ENCODE data around the gene RPS6KA2.

RPS6KA2 gene

GRCh38 chr6:166463359-166464067, 163.5 kb downstream of the RPS6KA2 start:
- no peak for DNase-seq (ENCODE audit: extremely low spot score, insufficient read length, low read depth)
- FAIRE-seq = no peak

DNA sequence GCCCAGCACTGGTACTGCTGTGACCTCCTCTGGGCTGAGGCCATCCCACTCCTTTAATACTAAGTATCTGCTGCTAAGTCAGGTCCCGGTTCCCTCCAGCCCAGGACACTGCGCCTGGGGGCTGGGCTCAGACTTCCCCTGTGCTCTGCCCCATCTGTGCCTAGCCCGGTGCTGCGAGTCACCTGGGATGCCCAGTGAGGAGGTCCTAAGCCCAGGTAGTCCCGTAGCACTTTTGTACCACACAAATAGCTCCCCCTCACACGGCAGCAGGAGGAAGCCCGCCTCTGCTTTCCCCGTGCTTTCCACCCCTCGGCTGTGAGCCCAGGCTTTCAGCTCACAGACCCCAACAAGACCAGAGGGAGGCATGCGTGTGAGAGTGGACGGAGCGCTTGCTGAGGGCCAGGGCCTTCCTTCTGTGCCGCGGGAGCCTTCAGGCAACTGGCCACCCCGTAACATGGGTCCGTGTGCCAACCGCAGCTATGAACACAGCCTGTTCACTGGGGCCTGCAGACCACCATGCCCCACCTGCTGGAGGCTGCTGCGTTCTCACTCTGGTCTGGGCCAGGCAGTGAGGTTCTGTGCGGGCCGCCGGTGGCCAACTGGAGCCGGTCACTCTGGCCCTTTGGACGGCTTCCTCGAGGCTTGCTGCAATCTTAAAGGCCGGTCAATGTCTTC, 164.5 kb downstream of the RPS6KA2 start:
- FAIRE-seq (no peak), DNase-seq (ENCODE audit: extremely low spot score, insufficient read length, low read depth) (no peak)

- DNase-seq (ENCODE audit: extremely low spot score, insufficient read length, low read depth) = no peak
- FAIRE-seq = no peak
Measured at GRCh38 chr6:166461821-166462460, 165.1 kb downstream of the RPS6KA2 start.

- DNase-seq (ENCODE audit: extremely low spot score, insufficient read length, low read depth) = no peak
Measured at GRCh38 chr6:166460473-166461437, 166.3 kb downstream of the RPS6KA2 start.

DNA sequence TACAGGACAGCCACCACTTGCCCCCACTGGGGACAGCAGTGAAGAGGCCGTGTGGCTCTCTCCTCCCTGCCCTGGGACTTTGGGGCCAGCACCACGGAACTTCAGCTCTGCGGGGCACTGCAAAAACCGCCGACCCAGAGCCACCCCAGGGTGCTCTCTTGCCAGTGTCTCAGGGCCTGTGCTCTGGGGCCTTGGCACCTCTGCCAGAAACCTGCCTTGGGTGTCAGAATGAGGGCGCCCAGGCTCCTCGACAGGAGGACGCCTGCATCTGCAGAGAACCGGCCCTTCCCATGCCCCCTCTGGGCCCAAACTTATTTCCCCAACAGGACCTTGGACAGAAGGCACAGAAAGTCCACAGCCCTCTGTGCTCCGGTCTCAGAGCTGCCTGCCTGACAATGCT, 167.1 kb downstream of the RPS6KA2 start:
- DNase-seq (ENCODE audit: extremely low spot score, insufficient read length, low read depth) (no peak), FAIRE-seq (no peak)

More at GRCh38 chr6:166460473-166461437, 166.3 kb downstream of the RPS6KA2 start:
- FAIRE-seq = no peak

DNA sequence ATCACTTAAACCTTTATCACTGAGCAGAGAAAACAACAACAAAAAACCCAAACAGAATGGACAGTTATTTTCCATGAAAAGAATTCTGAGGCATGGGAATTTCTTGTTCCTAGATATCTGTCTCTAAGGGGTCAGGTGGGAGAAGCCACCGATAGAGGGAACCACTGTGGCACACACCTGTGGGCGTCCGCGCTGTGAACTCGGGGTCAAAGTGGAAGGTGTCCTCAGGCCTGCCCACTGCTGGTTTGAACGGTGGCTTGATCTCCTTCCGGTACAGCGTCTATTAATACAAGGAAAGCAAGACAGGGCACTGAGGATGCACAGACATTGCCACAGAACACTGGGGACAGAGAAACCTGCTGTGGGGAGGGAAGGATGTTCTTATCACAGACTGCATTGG, 167.8 kb downstream of the RPS6KA2 start:
- DNase-seq (ENCODE audit: extremely low spot score, insufficient read length, low read depth) (no peak), FAIRE-seq (no peak)

DNA sequence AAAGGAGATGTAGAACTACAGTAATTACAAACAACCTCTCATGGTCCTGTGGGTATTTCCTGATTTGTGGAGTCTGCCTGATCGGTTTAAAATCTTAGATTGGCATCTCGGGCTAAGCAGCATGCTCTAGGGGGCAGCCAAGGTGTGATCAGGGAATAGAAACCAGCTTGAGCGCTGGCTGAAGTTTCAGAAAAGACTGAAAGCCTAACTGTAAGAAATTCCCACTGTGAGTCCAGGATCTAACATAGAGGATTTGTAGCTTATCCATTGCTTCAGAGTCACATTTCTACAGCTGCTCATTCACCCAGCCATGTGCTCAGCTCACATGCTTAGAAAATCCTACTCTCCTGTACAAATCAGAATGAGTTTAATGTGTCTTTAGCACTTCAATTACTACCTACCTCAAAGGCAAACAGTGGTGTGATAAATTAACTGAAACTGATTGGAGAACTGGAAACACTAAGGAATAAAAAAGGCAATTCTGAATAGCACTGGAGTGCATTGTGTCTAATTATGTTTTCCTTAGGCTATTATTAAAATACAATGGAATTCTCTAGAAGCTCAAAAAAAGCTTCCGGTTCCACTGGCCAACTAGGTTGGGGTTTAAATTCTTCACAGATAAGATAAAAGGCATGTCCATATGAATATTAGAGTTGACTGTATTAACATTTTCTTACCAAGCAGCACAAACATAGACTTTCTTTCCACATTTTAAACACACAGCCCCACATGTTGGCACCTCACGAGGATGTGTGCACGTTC, 170.5 kb downstream of the RPS6KA2 start:
- DNase-seq (ENCODE audit: extremely low spot score, insufficient read length, low read depth) = no peak
- FAIRE-seq = peak; percentile 80

DNA sequence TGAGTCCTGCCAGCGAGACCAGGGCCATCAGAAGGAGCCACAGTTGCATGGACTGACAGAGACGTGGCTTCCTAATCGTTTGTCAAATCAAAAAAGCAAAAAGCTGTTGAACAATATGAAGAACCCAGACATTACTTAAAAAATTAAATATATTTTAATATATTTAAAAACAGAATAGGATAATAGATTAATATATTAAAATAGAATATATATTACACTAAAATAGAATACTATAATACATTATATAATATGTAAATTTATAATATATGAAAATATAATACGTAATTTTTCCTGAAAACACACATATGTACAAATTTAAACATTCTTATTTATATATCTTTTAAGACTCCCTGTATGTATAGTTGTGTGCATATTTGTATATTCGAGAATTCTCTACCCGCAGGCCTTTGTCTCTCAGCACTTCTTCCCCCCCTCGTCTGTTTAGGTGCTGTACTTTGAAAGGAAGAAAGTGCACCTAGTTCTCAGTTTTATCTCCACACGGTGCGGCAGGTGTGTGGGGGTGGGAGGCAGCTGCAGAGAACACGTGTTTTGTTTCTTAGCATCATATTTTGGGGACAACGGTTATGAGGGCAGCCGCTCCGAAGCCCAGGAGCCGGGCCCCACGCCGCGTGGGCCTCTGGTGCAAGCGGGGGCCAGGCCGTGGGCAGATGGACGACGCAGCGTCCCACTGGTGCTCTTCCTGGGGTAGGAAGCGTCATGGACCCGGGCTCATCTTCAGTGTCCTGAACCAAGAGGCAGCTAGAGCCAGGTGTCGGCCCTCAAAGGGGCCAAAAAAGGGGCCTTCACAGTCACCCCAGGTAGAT, 172.1 kb downstream of the RPS6KA2 start:
- DNase-seq (ENCODE audit: extremely low spot score, insufficient read length, low read depth) (no peak), FAIRE-seq (no peak)

DNA sequence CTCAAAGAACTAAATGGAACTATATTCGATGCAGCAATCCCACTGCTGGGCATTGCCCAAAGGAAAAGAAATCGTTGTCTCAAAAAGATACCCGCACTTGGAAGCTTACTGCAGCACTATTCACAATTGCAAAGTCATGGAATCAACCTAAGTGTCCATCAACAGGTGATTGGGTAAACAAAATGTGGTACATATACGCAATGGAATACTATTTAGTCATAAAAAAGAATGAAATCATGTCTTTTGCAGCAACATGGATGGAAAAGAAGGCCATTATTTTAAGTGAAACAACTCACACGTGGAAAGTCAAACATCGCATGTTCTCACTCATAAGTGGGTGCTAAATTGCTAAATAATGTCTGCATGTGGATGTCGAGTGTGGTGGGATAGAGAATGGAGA, 173.4 kb downstream of the RPS6KA2 start:
- no peak for FAIRE-seq
- DNase-seq (ENCODE audit: extremely low spot score, insufficient read length, low read depth) = no peak

- DNase-seq (ENCODE audit: extremely low spot score, insufficient read length, low read depth) (no peak), FAIRE-seq (no peak)
Measured at GRCh38 chr6:166450167-166450873, 176.7 kb downstream of the RPS6KA2 start.

DNA sequence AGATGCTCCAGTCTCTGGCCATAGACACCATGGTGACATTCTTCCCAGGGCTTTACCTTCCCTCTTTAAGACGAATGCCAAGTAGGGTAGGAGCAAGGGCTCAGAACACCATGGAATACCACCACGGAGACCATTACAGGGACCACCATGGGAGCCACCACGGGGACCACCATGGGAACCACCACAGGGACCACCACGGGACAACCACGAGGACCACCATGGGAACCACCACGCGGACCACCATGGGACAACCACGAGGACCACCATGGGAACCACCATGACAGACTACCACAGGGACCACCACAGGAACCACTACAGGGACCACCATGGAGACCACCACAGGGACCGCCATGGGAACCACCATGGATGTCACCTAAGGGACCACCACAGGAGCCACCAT, 177.4 kb downstream of the RPS6KA2 start:
- no peak for FAIRE-seq
- no peak for DNase-seq (ENCODE audit: extremely low spot score, insufficient read length, low read depth)

GRCh38 chr6:166449036-166449435, 178.0 kb downstream of the RPS6KA2 start:
- DNase-seq (ENCODE audit: extremely low spot score, insufficient read length, low read depth) (no peak), FAIRE-seq (no peak)

GRCh38 chr6:166448432-166448831, 178.6 kb downstream of the RPS6KA2 start:
- DNase-seq (ENCODE audit: extremely low spot score, insufficient read length, low read depth) (no peak), FAIRE-seq (no peak)

DNA sequence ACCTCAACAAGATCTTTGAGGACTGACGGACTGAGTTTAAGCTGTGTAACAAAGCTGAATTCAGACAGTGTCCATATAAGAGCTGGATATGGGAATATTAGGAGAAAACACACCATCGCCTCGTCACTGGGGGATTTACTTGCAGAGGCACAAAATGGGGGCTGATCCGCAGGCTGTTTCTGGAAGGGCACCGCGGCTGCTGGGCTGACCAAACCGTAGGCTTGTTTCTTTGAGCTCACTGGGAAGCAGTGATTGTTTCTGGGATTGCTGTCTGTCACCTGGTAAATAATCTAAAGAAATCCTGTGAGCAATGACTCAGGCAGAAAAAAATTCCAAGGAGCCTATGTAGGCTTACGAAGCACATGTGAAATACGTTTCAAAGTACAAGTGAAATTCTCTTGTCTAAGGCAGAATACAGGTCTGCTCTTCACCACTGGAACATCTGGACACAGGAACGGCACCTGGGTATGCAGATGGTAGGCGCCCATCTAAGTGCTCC, 180.4 kb downstream of the RPS6KA2 start:
- FAIRE-seq = no peak
- no peak for DNase-seq (ENCODE audit: extremely low spot score, insufficient read length, low read depth)

DNA sequence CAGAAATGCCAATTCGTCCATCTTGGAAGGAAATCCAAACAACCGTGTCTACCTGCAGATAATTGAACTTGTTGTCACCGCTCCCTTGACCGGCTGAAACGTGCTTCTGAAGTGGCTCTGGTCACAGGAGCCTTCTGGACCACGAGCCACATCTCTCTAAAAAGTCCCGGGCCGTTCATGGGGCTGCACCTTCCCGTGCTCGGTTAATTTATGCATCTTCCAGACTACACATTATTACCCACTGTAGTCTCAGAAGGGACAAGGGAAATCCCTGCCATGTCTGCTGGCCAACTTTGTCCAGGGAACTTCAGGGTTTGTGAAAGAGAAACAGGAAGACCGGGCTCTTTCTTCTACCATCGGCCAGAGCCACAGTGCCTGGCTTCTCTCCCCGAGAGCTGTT, 180.9 kb downstream of the RPS6KA2 start:
- FAIRE-seq = no peak
- no peak for DNase-seq (ENCODE audit: extremely low spot score, insufficient read length, low read depth)

- FAIRE-seq (no peak), DNase-seq (ENCODE audit: extremely low spot score, insufficient read length, low read depth) (no peak)
Measured at GRCh38 chr6:166444446-166444845, 182.6 kb downstream of the RPS6KA2 start.

- no peak for FAIRE-seq
- DNase-seq (ENCODE audit: extremely low spot score, insufficient read length, low read depth) = no peak
Measured at GRCh38 chr6:166443166-166443565, 183.9 kb downstream of the RPS6KA2 start.

DNA sequence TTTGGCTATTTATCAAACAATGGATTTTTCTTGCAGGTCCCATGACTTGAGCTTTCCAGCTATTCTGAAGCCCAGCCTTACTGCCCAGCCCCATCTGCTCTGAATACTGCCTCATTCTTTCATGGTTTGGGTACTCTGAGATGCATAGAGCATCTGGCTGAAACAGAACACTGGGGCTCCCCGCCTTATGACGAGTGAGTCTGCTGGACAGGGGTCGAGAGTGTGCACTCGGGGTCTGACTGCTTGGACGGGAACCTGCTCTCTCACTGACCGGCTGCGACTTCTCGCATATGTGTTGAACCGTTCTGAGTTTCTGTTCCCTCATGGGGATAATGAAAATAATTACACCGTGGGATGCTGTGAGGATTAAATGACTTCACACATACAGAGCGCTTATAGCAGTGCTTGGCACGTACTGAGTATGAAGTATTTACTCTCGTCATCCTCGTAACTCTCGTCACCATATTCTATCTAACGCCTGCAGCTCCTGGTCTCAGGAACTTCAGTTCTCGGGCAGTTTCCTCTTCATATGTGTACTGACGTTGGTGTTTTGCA, 184.8 kb downstream of the RPS6KA2 start:
- FAIRE-seq (no peak), DNase-seq (ENCODE audit: extremely low spot score, insufficient read length, low read depth) (no peak)
